ENCODE data around the gene TMEM106B. TPM values are rescaled to one million over a fixed set of nuclear protein-coding genes. Genes with fewer than 3 reads are reported as not detected.

The TMEM106B gene
- total and polyA plus RNA-seq, 2 experiments from 2014 or later = 20.1 to 42.8 TPM

DNA sequence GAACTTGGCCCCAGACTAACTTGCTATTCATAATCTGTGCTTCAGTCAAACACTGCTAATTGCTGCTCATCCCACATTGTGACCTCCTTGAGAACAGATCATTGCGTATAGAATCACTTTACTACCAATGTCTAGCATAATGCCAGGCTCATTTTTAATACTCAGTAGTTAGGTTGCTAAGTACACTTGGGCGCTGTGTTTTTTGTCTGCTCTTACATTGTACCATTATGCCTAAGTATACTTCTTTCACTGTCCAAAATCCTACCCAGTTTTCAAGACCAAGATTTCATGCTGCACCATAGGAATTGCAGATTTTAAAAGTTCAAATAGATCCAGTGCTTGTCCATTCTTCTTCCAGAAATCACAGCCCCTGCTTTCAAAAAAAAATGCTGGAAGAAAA, 32.8 kb upstream of the TMEM106B start (continued):
- TF ChIP-seq, protein P1, sequence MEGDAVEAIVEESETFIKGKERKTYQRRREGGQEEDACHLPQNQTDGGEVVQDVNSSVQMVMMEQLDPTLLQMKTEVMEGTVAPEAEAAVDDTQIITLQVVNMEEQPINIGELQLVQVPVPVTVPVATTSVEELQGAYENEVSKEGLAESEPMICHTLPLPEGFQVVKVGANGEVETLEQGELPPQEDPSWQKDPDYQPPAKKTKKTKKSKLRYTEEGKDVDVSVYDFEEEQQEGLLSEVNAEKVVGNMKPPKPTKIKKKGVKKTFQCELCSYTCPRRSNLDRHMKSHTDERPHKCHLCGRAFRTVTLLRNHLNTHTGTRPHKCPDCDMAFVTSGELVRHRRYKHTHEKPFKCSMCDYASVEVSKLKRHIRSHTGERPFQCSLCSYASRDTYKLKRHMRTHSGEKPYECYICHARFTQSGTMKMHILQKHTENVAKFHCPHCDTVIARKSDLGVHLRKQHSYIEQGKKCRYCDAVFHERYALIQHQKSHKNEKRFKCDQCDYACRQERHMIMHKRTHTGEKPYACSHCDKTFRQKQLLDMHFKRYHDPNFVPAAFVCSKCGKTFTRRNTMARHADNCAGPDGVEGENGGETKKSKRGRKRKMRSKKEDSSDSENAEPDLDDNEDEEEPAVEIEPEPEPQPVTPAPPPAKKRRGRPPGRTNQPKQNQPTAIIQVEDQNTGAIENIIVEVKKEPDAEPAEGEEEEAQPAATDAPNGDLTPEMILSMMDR (conservative IDR thresholded peaks at IDR 0.05; ENCODE audit: low read depth in 2 of 2) = no peak

DNA sequence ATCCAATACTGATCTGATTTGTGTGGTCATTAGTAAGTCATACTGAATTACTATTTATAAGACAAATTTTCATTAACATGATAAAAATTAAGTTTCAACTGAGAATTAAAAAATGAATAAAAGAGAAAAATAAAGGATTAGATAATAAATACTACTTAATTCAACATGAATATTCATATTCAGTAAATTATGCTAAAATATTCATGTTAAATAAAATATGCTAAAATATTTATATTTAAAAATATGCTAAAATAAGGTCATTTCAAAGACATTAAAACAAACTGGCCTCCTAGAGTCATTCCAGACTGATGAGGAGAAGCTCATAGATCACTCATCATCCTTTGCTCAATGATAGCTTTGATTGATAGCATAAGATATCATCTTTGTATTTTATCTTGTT, 16.7 kb upstream of the TMEM106B start:
- peaks cover 9% of the 10 kb centered on the region; the same call in 2 of the 3 replicates for H3K9me3 Mint-ChIP-seq
- Histone ChIP-seq H3K4me3 (no peak overlapping the region), H3K36me3 (ENCODE audit: insufficient read depth) (no peaks in the 10 kb centered on the region), H3K27me3 (ENCODE audit: insufficient read depth) (no peaks in the 10 kb centered on the region), H4K20me1 (replicated peaks; ENCODE audit: insufficient read depth) (no peaks in the 10 kb centered on the region), H3K27ac (ENCODE audit: low read depth) (no peak overlapping the region), H3K4me1 (ENCODE audit: insufficient read depth) (peaks cover 18% of the 10 kb centered on the region), H3K9me2 (ENCODE audit: insufficient read depth) (no peaks in the 10 kb centered on the region; the same call in 1 of the 2 replicates), H3K79me2 (replicated peaks; ENCODE audit: insufficient read depth) (no peaks in the 10 kb centered on the region), H2AFZ (no peak overlapping the region), H3K4me2 (no peak overlapping the region), H3F3A (replicated peaks; ENCODE audit: low read depth) (no peaks in the 10 kb centered on the region)
- no peak overlapping the region for H3K4me3 Mint-ChIP-seq
- H3K27ac Mint-ChIP-seq = no peak overlapping the region
- no peaks in the 10 kb centered on the region for H3K27me3 Mint-ChIP-seq (ENCODE audit: insufficient read depth, low read depth, poor library complexity)
- ATAC-seq = no peak
- H3K36me3 Mint-ChIP-seq (ENCODE audit: low read depth) = no peaks in the 10 kb centered on the region; the same call in 2 of the 3 replicates
- H3K4me1 Mint-ChIP-seq = peaks cover 27% of the 10 kb centered on the region
- DNase-seq (ENCODE audit: low spot score) = no peak
- TF ChIP-seq POLR2AphosphoS5 (IDR thresholded peaks at IDR 0.05; ENCODE audit: low read depth) (no peak), ZNF114 (CRISPR knock-in tag; IDR thresholded peaks at IDR 0.05) (no peak), ZNF331 (CRISPR knock-in tag; IDR thresholded peaks at IDR 0.05; ENCODE audit: low read depth) (no peak), STAT1 (IDR thresholded peaks at IDR 0.05; ENCODE audit: unreplicated experiment) (no peak), NANOG (IDR thresholded peaks at IDR 0.05; ENCODE audit: borderline replicate concordance) (no peak), JUNB (IDR thresholded peaks at IDR 0.05; ENCODE audit: unreplicated experiment) (no peak), EZH2phosphoT487 (IDR thresholded peaks at IDR 0.05; ENCODE audit: unreplicated experiment) (no peak), EZH2 (IDR thresholded peaks at IDR 0.05; ENCODE audit: low read depth, unreplicated experiment) (no peak)
- TF ChIP-seq, protein P2, sequence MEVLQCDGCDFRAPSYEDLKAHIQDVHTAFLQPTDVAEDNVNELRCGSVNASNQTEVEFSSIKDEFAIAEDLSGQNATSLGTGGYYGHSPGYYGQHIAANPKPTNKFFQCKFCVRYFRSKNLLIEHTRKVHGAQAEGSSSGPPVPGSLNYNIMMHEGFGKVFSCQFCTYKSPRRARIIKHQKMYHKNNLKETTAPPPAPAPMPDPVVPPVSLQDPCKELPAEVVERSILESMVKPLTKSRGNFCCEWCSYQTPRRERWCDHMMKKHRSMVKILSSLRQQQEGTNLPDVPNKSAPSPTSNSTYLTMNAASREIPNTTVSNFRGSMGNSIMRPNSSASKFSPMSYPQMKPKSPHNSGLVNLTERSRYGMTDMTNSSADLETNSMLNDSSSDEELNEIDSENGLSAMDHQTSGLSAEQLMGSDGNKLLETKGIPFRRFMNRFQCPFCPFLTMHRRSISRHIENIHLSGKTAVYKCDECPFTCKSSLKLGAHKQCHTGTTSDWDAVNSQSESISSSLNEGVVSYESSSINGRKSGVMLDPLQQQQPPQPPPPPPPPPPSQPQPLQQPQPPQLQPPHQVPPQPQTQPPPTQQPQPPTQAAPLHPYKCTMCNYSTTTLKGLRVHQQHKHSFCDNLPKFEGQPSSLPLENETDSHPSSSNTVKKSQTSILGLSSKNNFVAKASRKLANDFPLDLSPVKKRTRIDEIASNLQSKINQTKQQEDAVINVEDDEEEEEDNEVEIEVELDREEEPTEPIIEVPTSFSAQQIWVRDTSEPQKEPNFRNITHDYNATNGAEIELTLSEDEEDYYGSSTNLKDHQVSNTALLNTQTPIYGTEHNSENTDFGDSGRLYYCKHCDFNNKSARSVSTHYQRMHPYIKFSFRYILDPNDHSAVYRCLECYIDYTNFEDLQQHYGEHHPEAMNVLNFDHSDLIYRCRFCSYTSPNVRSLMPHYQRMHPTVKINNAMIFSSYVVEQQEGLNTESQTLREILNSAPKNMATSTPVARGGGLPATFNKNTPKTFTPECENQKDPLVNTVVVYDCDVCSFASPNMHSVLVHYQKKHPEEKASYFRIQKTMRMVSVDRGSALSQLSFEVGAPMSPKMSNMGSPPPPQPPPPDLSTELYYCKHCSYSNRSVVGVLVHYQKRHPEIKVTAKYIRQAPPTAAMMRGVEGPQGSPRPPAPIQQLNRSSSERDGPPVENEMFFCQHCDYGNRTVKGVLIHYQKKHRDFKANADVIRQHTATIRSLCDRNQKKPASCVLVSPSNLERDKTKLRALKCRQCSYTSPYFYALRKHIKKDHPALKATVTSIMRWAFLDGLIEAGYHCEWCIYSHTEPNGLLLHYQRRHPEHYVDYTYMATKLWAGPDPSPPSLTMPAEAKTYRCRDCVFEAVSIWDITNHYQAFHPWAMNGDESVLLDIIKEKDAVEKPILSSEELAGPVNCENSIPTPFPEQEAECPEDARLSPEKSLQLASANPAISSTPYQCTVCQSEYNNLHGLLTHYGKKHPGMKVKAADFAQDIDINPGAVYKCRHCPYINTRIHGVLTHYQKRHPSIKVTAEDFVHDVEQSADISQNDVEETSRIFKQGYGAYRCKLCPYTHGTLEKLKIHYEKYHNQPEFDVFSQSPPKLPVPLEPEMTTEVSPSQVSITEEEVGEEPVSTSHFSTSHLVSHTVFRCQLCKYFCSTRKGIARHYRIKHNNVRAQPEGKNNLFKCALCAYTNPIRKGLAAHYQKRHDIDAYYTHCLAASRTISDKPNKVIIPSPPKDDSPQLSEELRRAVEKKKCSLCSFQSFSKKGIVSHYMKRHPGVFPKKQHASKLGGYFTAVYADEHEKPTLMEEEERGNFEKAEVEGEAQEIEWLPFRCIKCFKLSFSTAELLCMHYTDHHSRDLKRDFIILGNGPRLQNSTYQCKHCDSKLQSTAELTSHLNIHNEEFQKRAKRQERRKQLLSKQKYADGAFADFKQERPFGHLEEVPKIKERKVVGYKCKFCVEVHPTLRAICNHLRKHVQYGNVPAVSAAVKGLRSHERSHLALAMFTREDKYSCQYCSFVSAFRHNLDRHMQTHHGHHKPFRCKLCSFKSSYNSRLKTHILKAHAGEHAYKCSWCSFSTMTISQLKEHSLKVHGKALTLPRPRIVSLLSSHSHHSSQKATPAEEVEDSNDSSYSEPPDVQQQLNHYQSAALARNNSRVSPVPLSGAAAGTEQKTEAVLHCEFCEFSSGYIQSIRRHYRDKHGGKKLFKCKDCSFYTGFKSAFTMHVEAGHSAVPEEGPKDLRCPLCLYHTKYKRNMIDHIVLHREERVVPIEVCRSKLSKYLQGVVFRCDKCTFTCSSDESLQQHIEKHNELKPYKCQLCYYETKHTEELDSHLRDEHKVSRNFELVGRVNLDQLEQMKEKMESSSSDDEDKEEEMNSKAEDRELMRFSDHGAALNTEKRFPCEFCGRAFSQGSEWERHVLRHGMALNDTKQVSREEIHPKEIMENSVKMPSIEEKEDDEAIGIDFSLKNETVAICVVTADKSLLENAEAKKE (CRISPR knock-in tag; IDR thresholded peaks at IDR 0.05) = no peak
- TF ChIP-seq, protein P3, sequence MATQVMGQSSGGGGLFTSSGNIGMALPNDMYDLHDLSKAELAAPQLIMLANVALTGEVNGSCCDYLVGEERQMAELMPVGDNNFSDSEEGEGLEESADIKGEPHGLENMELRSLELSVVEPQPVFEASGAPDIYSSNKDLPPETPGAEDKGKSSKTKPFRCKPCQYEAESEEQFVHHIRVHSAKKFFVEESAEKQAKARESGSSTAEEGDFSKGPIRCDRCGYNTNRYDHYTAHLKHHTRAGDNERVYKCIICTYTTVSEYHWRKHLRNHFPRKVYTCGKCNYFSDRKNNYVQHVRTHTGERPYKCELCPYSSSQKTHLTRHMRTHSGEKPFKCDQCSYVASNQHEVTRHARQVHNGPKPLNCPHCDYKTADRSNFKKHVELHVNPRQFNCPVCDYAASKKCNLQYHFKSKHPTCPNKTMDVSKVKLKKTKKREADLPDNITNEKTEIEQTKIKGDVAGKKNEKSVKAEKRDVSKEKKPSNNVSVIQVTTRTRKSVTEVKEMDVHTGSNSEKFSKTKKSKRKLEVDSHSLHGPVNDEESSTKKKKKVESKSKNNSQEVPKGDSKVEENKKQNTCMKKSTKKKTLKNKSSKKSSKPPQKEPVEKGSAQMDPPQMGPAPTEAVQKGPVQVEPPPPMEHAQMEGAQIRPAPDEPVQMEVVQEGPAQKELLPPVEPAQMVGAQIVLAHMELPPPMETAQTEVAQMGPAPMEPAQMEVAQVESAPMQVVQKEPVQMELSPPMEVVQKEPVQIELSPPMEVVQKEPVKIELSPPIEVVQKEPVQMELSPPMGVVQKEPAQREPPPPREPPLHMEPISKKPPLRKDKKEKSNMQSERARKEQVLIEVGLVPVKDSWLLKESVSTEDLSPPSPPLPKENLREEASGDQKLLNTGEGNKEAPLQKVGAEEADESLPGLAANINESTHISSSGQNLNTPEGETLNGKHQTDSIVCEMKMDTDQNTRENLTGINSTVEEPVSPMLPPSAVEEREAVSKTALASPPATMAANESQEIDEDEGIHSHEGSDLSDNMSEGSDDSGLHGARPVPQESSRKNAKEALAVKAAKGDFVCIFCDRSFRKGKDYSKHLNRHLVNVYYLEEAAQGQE (IDR thresholded peaks at IDR 0.05; ENCODE audit: unreplicated experiment) = no peak
- TF ChIP-seq, protein P4, sequence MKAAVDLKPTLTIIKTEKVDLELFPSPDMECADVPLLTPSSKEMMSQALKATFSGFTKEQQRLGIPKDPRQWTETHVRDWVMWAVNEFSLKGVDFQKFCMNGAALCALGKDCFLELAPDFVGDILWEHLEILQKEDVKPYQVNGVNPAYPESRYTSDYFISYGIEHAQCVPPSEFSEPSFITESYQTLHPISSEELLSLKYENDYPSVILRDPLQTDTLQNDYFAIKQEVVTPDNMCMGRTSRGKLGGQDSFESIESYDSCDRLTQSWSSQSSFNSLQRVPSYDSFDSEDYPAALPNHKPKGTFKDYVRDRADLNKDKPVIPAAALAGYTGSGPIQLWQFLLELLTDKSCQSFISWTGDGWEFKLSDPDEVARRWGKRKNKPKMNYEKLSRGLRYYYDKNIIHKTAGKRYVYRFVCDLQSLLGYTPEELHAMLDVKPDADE (IDR thresholded peaks at IDR 0.05) = no peak

All from GM23338 (cell line).